ENCODE measurements around the gene C16orf96. TPM values are rescaled to one million over a fixed set of nuclear protein-coding genes. Genes with fewer than 3 reads are reported as not detected.

C16orf96 gene
- total RNA-seq, 1 donor from 2014 or later, result 0.52 TPM

- Histone ChIP-seq H3K9ac (ENCODE audit: low read depth in 1 of 3, low read length in 3 of 3) (peak overlapping the region in 2 of 3 donors; percentile 8 to 77), H3K9me3 (ENCODE audit: control insufficient read depth in 3 of 3, low read length in 3 of 3) (peaks cover 0 to 7% (median 0%) of the 10 kb centered on the region in 3 donors), H3K27ac (ENCODE audit: low read depth, low read length) (no peak overlapping the region), H3K36me3 (ENCODE audit: control insufficient read depth in 3 of 3, insufficient read depth in 3 of 3, low read length in 3 of 3) (peaks cover 0 to 3% (median 2%) of the 10 kb centered on the region in 3 donors), H3K27me3 (ENCODE audit: control insufficient read depth in 3 of 3, insufficient read depth in 3 of 3, low read length in 3 of 3) (no peaks in the 10 kb centered on the region), H3K4me3 (ENCODE audit: low read length in 3 of 3) (peak overlapping the region in 2 of 3 donors; percentile 75 to 89), H3K4me1 (ENCODE audit: control insufficient read depth in 3 of 3, insufficient read depth in 3 of 3, low read length in 3 of 3) (peaks cover 25 to 39% (median 30%) of the 10 kb centered on the region in 3 donors)
These were observed 19.6 kb upstream of the C16orf96 start for GRCh38 chr16:4536391-4537106.

- Histone ChIP-seq H3K4me1 (ENCODE audit: control insufficient read depth in 3 of 3, insufficient read depth in 3 of 3, low read length in 3 of 3) (peaks cover 25 to 39% (median 30%) of the 10 kb centered on the region in 3 donors), H3K27me3 (ENCODE audit: control insufficient read depth in 3 of 3, insufficient read depth in 3 of 3, low read length in 3 of 3) (no peaks in the 10 kb centered on the region), H3K27ac (ENCODE audit: low read depth, low read length) (peak overlapping the region; percentile 91), H3K4me3 (ENCODE audit: low read length in 3 of 3) (peak overlapping the region; percentile 75 to 89 (median 85)), H3K9me3 (ENCODE audit: control insufficient read depth in 3 of 3, low read length in 3 of 3) (peaks cover 0 to 7% (median 0%) of the 10 kb centered on the region in 3 donors), H3K36me3 (ENCODE audit: control insufficient read depth in 3 of 3, insufficient read depth in 3 of 3, low read length in 3 of 3) (peaks cover 0 to 2% (median 2%) of the 10 kb centered on the region in 3 donors), H3K9ac (ENCODE audit: low read depth in 1 of 3, low read length in 3 of 3) (peak overlapping the region; percentile 77 to 89 (median 86))
These were observed 18.5 kb upstream of the C16orf96 start for GRCh38 chr16:4537376-4538343.

- peaks cover 0 to 7% (median 0%) of the 10 kb centered on the region in 3 donors for H3K9me3 ChIP-seq (ENCODE audit: control insufficient read depth in 3 of 3, low read length in 3 of 3)
- peak within 1 kb of the TSS; percentile 81 to 89 (median 86) for H3K9ac ChIP-seq (ENCODE audit: low read depth in 1 of 3, low read length in 3 of 3)
- no peaks in the 10 kb centered on the region for H3K27me3 ChIP-seq (ENCODE audit: control insufficient read depth in 3 of 3, insufficient read depth in 3 of 3, low read length in 3 of 3)
- H3K27ac ChIP-seq (ENCODE audit: low read depth, low read length), result peak within 1 kb of the TSS; percentile 91
- H3K4me3 ChIP-seq (ENCODE audit: low read length in 3 of 3), result peak within 1 kb of the TSS; percentile 75 to 89 (median 85)
- peaks cover 0 to 2% (median 0%) of the 10 kb centered on the region in 3 donors for H3K36me3 ChIP-seq (ENCODE audit: control insufficient read depth in 3 of 3, insufficient read depth in 3 of 3, low read length in 3 of 3)
- H3K4me1 ChIP-seq (ENCODE audit: control insufficient read depth in 3 of 3, insufficient read depth in 3 of 3, low read length in 3 of 3), result peaks cover 25 to 39% (median 28%) of the 10 kb centered on the region in 3 donors
These were observed 17.5 kb upstream of the C16orf96 start, which contains the start of gene CDIP1 for GRCh38 chr16:4538350-4539235. CDIP1 (minus strand) TSS chr16:4538773; CDS start chr16:4514130, 24,643 bp downstream.

- Histone ChIP-seq H3K4me1 (ENCODE audit: control insufficient read depth in 3 of 3, insufficient read depth in 3 of 3, low read length in 3 of 3) (peaks cover 20 to 33% (median 24%) of the 10 kb centered on the region in 3 donors), H3K4me3 (ENCODE audit: low read length in 3 of 3) (no peak overlapping the region), H3K9ac (ENCODE audit: low read depth in 1 of 3, low read length in 3 of 3) (no peak overlapping the region), H3K27ac (ENCODE audit: low read depth, low read length) (no peak overlapping the region), H3K9me3 (ENCODE audit: control insufficient read depth in 3 of 3, low read length in 3 of 3) (peaks cover 0 to 7% (median 0%) of the 10 kb centered on the region in 3 donors), H3K36me3 (ENCODE audit: control insufficient read depth in 3 of 3, insufficient read depth in 3 of 3, low read length in 3 of 3) (no peaks in the 10 kb centered on the region), H3K27me3 (ENCODE audit: control insufficient read depth in 3 of 3, insufficient read depth in 3 of 3, low read length in 3 of 3) (no peaks in the 10 kb centered on the region)
These were observed 16.3 kb upstream of the C16orf96 start for GRCh38 chr16:4539716-4540284.

- Histone ChIP-seq H3K27ac (ENCODE audit: low read depth, low read length) (no peak overlapping the region), H3K9me3 (ENCODE audit: control insufficient read depth in 3 of 3, low read length in 3 of 3) (peaks cover 0 to 7% (median 0%) of the 10 kb centered on the region in 3 donors), H3K4me1 (ENCODE audit: control insufficient read depth in 3 of 3, insufficient read depth in 3 of 3, low read length in 3 of 3) (no peaks in the 10 kb centered on the region), H3K27me3 (ENCODE audit: control insufficient read depth in 3 of 3, insufficient read depth in 3 of 3, low read length in 3 of 3) (no peaks in the 10 kb centered on the region), H3K9ac (ENCODE audit: low read depth in 1 of 3, low read length in 3 of 3) (no peak overlapping the region), H3K4me3 (ENCODE audit: low read length in 3 of 3) (no peak overlapping the region), H3K36me3 (ENCODE audit: control insufficient read depth in 3 of 3, insufficient read depth in 3 of 3, low read length in 3 of 3) (no peaks in the 10 kb centered on the region)
These were observed 11.7 kb upstream of the C16orf96 start for GRCh38 chr16:4544473-4544872.

- Histone ChIP-seq H3K9ac (ENCODE audit: low read depth in 1 of 3, low read length in 3 of 3) (peak overlapping the region in 1 of 3 donors; percentile 20), H3K36me3 (ENCODE audit: control insufficient read depth in 3 of 3, insufficient read depth in 3 of 3, low read length in 3 of 3) (no peaks in the 10 kb centered on the region), H3K27me3 (ENCODE audit: control insufficient read depth in 3 of 3, insufficient read depth in 3 of 3, low read length in 3 of 3) (no peaks in the 10 kb centered on the region), H3K4me1 (ENCODE audit: control insufficient read depth in 3 of 3, insufficient read depth in 3 of 3, low read length in 3 of 3) (no peaks in the 10 kb centered on the region), H3K4me3 (ENCODE audit: low read length in 3 of 3) (no peak overlapping the region), H3K9me3 (ENCODE audit: control insufficient read depth in 3 of 3, low read length in 3 of 3) (no peaks in the 10 kb centered on the region), H3K27ac (ENCODE audit: low read depth, low read length) (no peak overlapping the region)
These were observed 8.0 kb upstream of the C16orf96 start for GRCh38 chr16:4548124-4548523.

GRCh38 chr16:4550591-4550990 is 5.5 kb upstream of the C16orf96 start:
- H3K4me1 ChIP-seq (ENCODE audit: control insufficient read depth in 3 of 3, insufficient read depth in 3 of 3, low read length in 3 of 3), result no peaks in the 10 kb centered on the region
- H3K36me3 ChIP-seq (ENCODE audit: control insufficient read depth in 3 of 3, insufficient read depth in 3 of 3, low read length in 3 of 3), result no peaks in the 10 kb centered on the region
- no peaks in the 10 kb centered on the region for H3K9me3 ChIP-seq (ENCODE audit: control insufficient read depth in 3 of 3, low read length in 3 of 3)
- no peak overlapping the region for H3K4me3 ChIP-seq (ENCODE audit: low read length in 3 of 3)
- no peak overlapping the region for H3K9ac ChIP-seq (ENCODE audit: low read depth in 1 of 3, low read length in 3 of 3)
- H3K27me3 ChIP-seq (ENCODE audit: control insufficient read depth in 3 of 3, insufficient read depth in 3 of 3, low read length in 3 of 3), result no peaks in the 10 kb centered on the region
- no peak overlapping the region for H3K27ac ChIP-seq (ENCODE audit: low read depth, low read length)

GRCh38 chr16:4552541-4552940 is 3.6 kb upstream of the C16orf96 start:
- Histone ChIP-seq H3K4me3 (ENCODE audit: low read length in 3 of 3) (no peak overlapping the region), H3K9ac (ENCODE audit: low read depth in 1 of 3, low read length in 3 of 3) (no peak overlapping the region), H3K36me3 (ENCODE audit: control insufficient read depth in 3 of 3, insufficient read depth in 3 of 3, low read length in 3 of 3) (no peaks in the 10 kb centered on the region), H3K27ac (ENCODE audit: low read depth, low read length) (no peak overlapping the region), H3K4me1 (ENCODE audit: control insufficient read depth in 3 of 3, insufficient read depth in 3 of 3, low read length in 3 of 3) (no peaks in the 10 kb centered on the region), H3K27me3 (ENCODE audit: control insufficient read depth in 3 of 3, insufficient read depth in 3 of 3, low read length in 3 of 3) (peaks cover 0 to 9% (median 0%) of the 10 kb centered on the region in 3 donors), H3K9me3 (ENCODE audit: control insufficient read depth in 3 of 3, low read length in 3 of 3) (no peaks in the 10 kb centered on the region)

GRCh38 chr16:4556580-4556979 is 440 bp downstream of the C16orf96 start:
- H3K4me1 ChIP-seq (ENCODE audit: control insufficient read depth in 3 of 3, insufficient read depth in 3 of 3, low read length in 3 of 3), result no peaks in the 10 kb centered on the region
- H3K36me3 ChIP-seq (ENCODE audit: control insufficient read depth in 3 of 3, insufficient read depth in 3 of 3, low read length in 3 of 3), result no peaks in the 10 kb centered on the region
- H3K27me3 ChIP-seq (ENCODE audit: control insufficient read depth in 3 of 3, insufficient read depth in 3 of 3, low read length in 3 of 3), result peaks cover 0 to 9% (median 0%) of the 10 kb centered on the region in 3 donors
- no peaks in the 10 kb centered on the region for H3K9me3 ChIP-seq (ENCODE audit: control insufficient read depth in 3 of 3, low read length in 3 of 3)
- no peak overlapping the region for H3K9ac ChIP-seq (ENCODE audit: low read depth in 1 of 3, low read length in 3 of 3)
- no peak overlapping the region for H3K4me3 ChIP-seq (ENCODE audit: low read length in 3 of 3)
- H3K27ac ChIP-seq (ENCODE audit: low read depth, low read length), result no peak overlapping the region

Measured in skeletal muscle tissue (tissue), 4 donors.